HepG2 (cell line): ENCODE data around the gene SLC22A23. TPM values are rescaled to one million over a fixed set of nuclear protein-coding genes. Genes with fewer than 3 reads are reported as not detected.

Experiments used
- ATAC-seq: fragments of 200-7000 bp; cut with Tn5 transposase; 3 replicates; pipeline ENCODE4 v1.9.1; 2020; ENCODE audit warnings: mild to moderate bottlenecking, moderate library complexity
- BruUV-seq: library from RNA; stranded (reverse); fragments of 400-500 nt; replicated peaks from 2 replicates; lab custom pipeline; 2021; lab: Mats Ljungman, UMichigan
- CTCF ChIA-PET: fragments of 300-600 bp; formaldehyde crosslinking; extraction: SDS; loops from one replicate; lab custom pipeline; 2021; ENCODE audit warnings: low total read pairs, inconsistent platforms, low intra/inter-chr PET ratio; lab: Yijun Ruan, JAX
- POLR2A ChIA-PET: fragments of 350-600 bp; sonication (Branson Sonifier 250); formaldehyde crosslinking; loops from one replicate; lab custom pipeline; 2020; ENCODE audit warnings: antibody characterized with exemption, inconsistent platforms; lab: Yijun Ruan, JAX
- DNase-seq: peaks from one replicate; pipeline ENCODE4 v3.0.0-alpha.2; 2015; ENCODE audit warnings: low spot score
- FAIRE-seq: peaks from 3 replicates; lab custom pipeline; 2011; peaks lifted over from hg19 to GRCh38; lab: Jason Lieb, UNC
- H2AFZ ChIP-seq: one replicate; pipeline ENCODE4 v1.6.1; 2011; ENCODE audit warnings: low read length, inconsistent platforms
- H3K27ac ChIP-seq: fragments of 300-600 bp; 3 replicates; pipeline ENCODE4 v1.8.0; 2011; ENCODE audit warnings: mixed run types, mild to moderate bottlenecking, mixed read lengths, low read length, inconsistent platforms; ENCODE audit not compliant: insufficient read depth; ENCODE audit errors: extremely low read length
- H3K27me3 ChIP-seq, 2 experiments: fragments of 200-600 bp in 1 of 2; 2 replicates in 1 of 2; 3 replicates in 1 of 2; pipeline versions ENCODE4 v1.6.0 to v1.8.0; 2011; ENCODE audit warnings: low read length in 2 of 2, mild to moderate bottlenecking in 2 of 2, moderate library complexity in 2 of 2, inconsistent platforms in 1 of 2; ENCODE audit not compliant: insufficient read depth in 2 of 2, control insufficient read depth in 1 of 2
- H3K36me3 ChIP-seq, 2 experiments: fragments of 200-600 bp in 1 of 2; replicated peaks in 1 of 2; 2 replicates in 1 of 2; 3 replicates in 1 of 2; pipeline versions ENCODE4 v1.5.1 to v1.8.0; 2011; ENCODE audit warnings: low read length in 2 of 2, inconsistent platforms in 1 of 2; ENCODE audit not compliant: insufficient read depth in 2 of 2, control insufficient read depth in 1 of 2
- H3K4me1 ChIP-seq: 2 replicates; pipeline ENCODE4 v1.5.1; 2012; ENCODE audit warnings: low read length, inconsistent platforms; ENCODE audit not compliant: insufficient read depth
- H3K4me2 ChIP-seq: 2 replicates; pipeline ENCODE4 v1.6.0; 2011; ENCODE audit warnings: low read depth, low read length, inconsistent platforms
- H3K4me3 ChIP-seq, 3 experiments: fragments of 200-600 bp in 1 of 3; sonication (generic), shearing (Covaris generic) in 1 of 3; replicated peaks in 1 of 3; 2 replicates each; pipeline ENCODE4 v1.5.1; 2011 to 2016; ENCODE audit warnings: low read length in 3 of 3, inconsistent platforms in 2 of 3, low read depth in 2 of 3, mild to moderate bottlenecking in 2 of 3, control low read depth in 1 of 3, mixed read lengths in 1 of 3; ENCODE audit not compliant: insufficient read depth in 1 of 3
- H3K79me2 ChIP-seq: one replicate; pipeline ENCODE4 v1.6.1; 2011; ENCODE audit warnings: low read length, inconsistent platforms; ENCODE audit not compliant: insufficient read depth
- H3K9ac ChIP-seq: 2 replicates; pipeline ENCODE4 v1.6.0; 2011; ENCODE audit warnings: mild to moderate bottlenecking, low read depth, low read length, inconsistent platforms; ENCODE audit not compliant: insufficient read depth
- H3K9me3 ChIP-seq: 2 replicates; pipeline ENCODE4 v1.5.1; 2012; ENCODE audit warnings: mild to moderate bottlenecking, low read length
- H4K20me1 ChIP-seq: 2 replicates; pipeline ENCODE4 v1.6.0; 2011; ENCODE audit warnings: inconsistent platforms, mild to moderate bottlenecking, low read length, moderate library complexity; ENCODE audit not compliant: insufficient read depth
- ATAD3A ChIP-seq: sonication (generic); formaldehyde crosslinking; IDR thresholded peaks from 2 replicates; pipeline ENCODE4 v1.4.0; 2020; ENCODE audit warnings: missing genetic modification reagents
- FOXK2 ChIP-seq: fragments of 450-650 bp; IDR thresholded peaks from 2 replicates; pipeline ENCODE4 v1.6.1; 2016
- GABPB1 ChIP-seq: IDR thresholded peaks from 2 replicates; pipeline ENCODE4 v1.6.1; 2016; ENCODE audit warnings: mild to moderate bottlenecking, missing genetic modification reagents, moderate library complexity, missing compliant biosample characterization
- GRHL1 ChIP-seq: sonication (generic); formaldehyde crosslinking; conservative IDR thresholded peaks from 2 replicates; pipeline ENCODE4 v1.8.0; 2022; ENCODE audit warnings: missing genetic modification reagents
- HOXA9 ChIP-seq: sonication (generic); formaldehyde crosslinking; IDR thresholded peaks from 2 replicates; pipeline ENCODE4 v1.8.1; 2022; ENCODE audit warnings: missing genetic modification reagents, mild to moderate bottlenecking, moderate library complexity, borderline replicate concordance
- IRF2 ChIP-seq: IDR thresholded peaks from 2 replicates; pipeline ENCODE4 v1.6.1; 2018; ENCODE audit warnings: missing genetic modification reagents, missing compliant biosample characterization
- NFE2L1 ChIP-seq: sonication (generic); formaldehyde crosslinking; IDR thresholded peaks from 2 replicates; pipeline ENCODE4 v1.4.0; 2020; ENCODE audit warnings: missing genetic modification reagents, mild to moderate bottlenecking, borderline replicate concordance
- NR1H2 ChIP-seq: sonication (generic); formaldehyde crosslinking; IDR thresholded peaks from 2 replicates; pipeline ENCODE4 v1.8.1; 2022; ENCODE audit warnings: low read depth, missing genetic modification reagents, borderline replicate concordance
- SSRP1 ChIP-seq: IDR thresholded peaks from 2 replicates; pipeline ENCODE4 v1.6.1; 2016; ENCODE audit warnings: control low read depth
- TBP ChIP-seq: sonication (generic); formaldehyde crosslinking; IDR thresholded peaks from 2 replicates; pipeline ENCODE4 v1.5.0; 2020; ENCODE audit warnings: missing genetic modification reagents
- ZBTB46 ChIP-seq: sonication (generic); formaldehyde crosslinking; IDR thresholded peaks from 2 replicates; pipeline ENCODE4 v1.4.0; 2020; ENCODE audit warnings: mild to moderate bottlenecking, missing genetic modification reagents, borderline replicate concordance
- ZNF180 ChIP-seq: sonication (generic); formaldehyde crosslinking; IDR thresholded peaks from 2 replicates; pipeline ENCODE4 v1.4.0; 2020; ENCODE audit warnings: low read depth, missing genetic modification reagents, borderline replicate concordance
- ZNF24 ChIP-seq: fragments of 450-650 bp; IDR thresholded peaks from 2 replicates; pipeline ENCODE4 v1.6.1; 2017; ENCODE audit warnings: antibody characterized with exemption, mild to moderate bottlenecking
- ZNF451 ChIP-seq: sonication (generic); formaldehyde crosslinking; IDR thresholded peaks from 2 replicates; pipeline ENCODE4 v1.5.0; 2020; ENCODE audit warnings: mild to moderate bottlenecking, missing genetic modification reagents
- ZNF468 ChIP-seq: sonication (generic); formaldehyde crosslinking; IDR thresholded peaks from 2 replicates; pipeline ENCODE4 v1.8.0; 2022; ENCODE audit warnings: mild to moderate bottlenecking, moderate library complexity, missing genetic modification reagents
- ZNF567 ChIP-seq: sonication (generic); formaldehyde crosslinking; IDR thresholded peaks from 2 replicates; pipeline ENCODE4 v1.8.1; 2023; ENCODE audit warnings: mild to moderate bottlenecking, missing genetic modification reagents, borderline replicate concordance
- ZSCAN25 ChIP-seq: sonication (generic); formaldehyde crosslinking; IDR thresholded peaks from 2 replicates; pipeline ENCODE4 v1.8.0; 2022; ENCODE audit warnings: mild to moderate bottlenecking, missing genetic modification reagents
- WGBS: methylation state at CpG from one replicate; pipeline ENCODE4 v1.1.6; 2017; ENCODE audit warnings: low lambda C conversion rate; 5-methylcytosine and 5-hydroxymethylcytosine counted together
- in situ Hi-C: cut with HindIII; loops from 2 replicates; pipeline ENCODE4 v1.10.0; 2017; ENCODE audit warnings: low pct_unique_long_range_greater_than_20kb; ENCODE audit not compliant: extremely low pct_ligation_motif_present
- intact Hi-C: fragments of 100-400 bp; cut with micrococcal nuclease; formaldehyde crosslinking; loops from one replicate; pipeline ENCODE4 v1.10.0; 2022; ENCODE audit not compliant: unreplicated experiment
- polyA plus RNA-seq, 8 experiments: library from polyadenylated mRNA; depleted of rRNA in 3 of 8; stranded (reverse) in 7 of 8; unstranded in 1 of 8; fragments of >200 nt; fragmentation: Illumina TruSeq in 4 of 8; extraction: Trizol in 4 of 8; gene quantifications; 2 replicates each; pipeline versions ENCODE4 v1.2.1 to v1.2.3, GENCODE V29; 2011 to 2016; ENCODE audit warnings: low read depth in 4 of 8, missing spikeins in 1 of 8, mixed read lengths in 1 of 8; ENCODE audit not compliant: insufficient read depth in 1 of 8
- total RNA-seq, 5 experiments: library from RNA; depleted of rRNA; stranded (reverse); fragments of >200 nt; fragmentation: Illumina TruSeq; extraction: Trizol; gene quantifications; 2 replicates each; pipeline ENCODE4 v1.2.3, GENCODE V29; 2016; ENCODE audit warnings: low read depth in 1 of 5
- TF ChIP-seq, protein P1 (sequence below): sonication (generic); formaldehyde crosslinking; IDR thresholded peaks from 2 replicates; pipeline ENCODE4 v1.5.0; 2020; ENCODE audit warnings: missing genetic modification reagents
- TF ChIP-seq, protein P2 (sequence below): sonication (generic); formaldehyde crosslinking; IDR thresholded peaks from 2 replicates; pipeline ENCODE4 v1.4.0; 2020; ENCODE audit warnings: mild to moderate bottlenecking, missing genetic modification reagents
- TF ChIP-seq, protein P3 (sequence below): conservative IDR thresholded peaks from 2 replicates; pipeline ENCODE4 v1.6.1; 2018; ENCODE audit warnings: missing genetic modification reagents

Gene SLC22A23
- total and polyA plus RNA-seq, 2 of the 13 experiments (the other 11 are each of a cell fraction or from before 2014, with no cell fraction given): 11.8 to 17.5 TPM

DNA sequence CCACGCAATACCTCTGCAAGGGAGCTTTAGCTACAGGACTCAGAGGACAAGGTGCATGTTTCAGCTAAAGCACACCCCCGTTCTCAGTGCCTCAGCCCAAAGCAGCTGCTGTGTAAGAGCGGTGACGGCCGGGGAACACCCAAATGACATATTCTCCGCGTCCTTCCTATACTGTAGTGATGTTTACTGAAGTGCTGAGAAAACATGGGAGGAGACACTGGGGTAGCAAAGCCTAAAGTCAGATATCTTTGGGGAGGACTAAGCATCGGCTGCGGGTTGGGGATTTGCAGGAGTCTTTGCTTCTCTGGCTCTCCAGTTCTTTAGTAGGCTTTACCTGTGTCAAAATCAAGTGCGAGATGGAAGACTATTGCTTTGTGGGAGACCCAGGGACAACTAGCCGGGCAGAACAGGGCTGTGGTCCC lies 1.7 kb downstream of the SLC22A23 start:
- Histone ChIP-seq H3K9me3 (no peaks in the 10 kb centered on the region), H3K9ac (peak overlapping the region; percentile 78), H3K27ac (peak overlapping the region; percentile 52), H3K4me3 (peak overlapping the region; percentile 77 to 91 (median 85)), H3K27me3 (no peaks in the 10 kb centered on the region; a peak in 1 of 5 replicates), H2AFZ (no peak overlapping the region), H4K20me1 (peaks cover 44% of the 10 kb centered on the region), H3K4me1 (peaks cover 63% of the 10 kb centered on the region), H3K79me2 (peaks cover 58% of the 10 kb centered on the region), H3K36me3 (peaks cover 5 to 9% of the 10 kb centered on the region in 2 experiments; a peak in 3 of 5 replicates), H3K4me2 (peak overlapping the region; percentile 92)
- ChIA-PET POLR2A (interaction anchor here (0.9 to 4.3 kb wide), 7 partner anchors 11 to 124 kb away, joined by 3 to 33 read pairs (median 7); no protein-coding TSS in a partner anchor), CTCF (interaction anchor here (1.0 kb wide), 1 partner anchor 43 kb away, joined by 3 read pairs; no protein-coding TSS in a partner anchor)
- WGBS: 0% methylated on average over 9 of the region's 11 CpGs
- ATAC-seq: peak; percentile 40
- no TSS peak for BruUV-seq
- peak; percentile 45 for DNase-seq
- intact Hi-C loops (loop anchor here (2.0 to 5.0 kb wide), 5 partner anchors 16 to 277 kb away; no protein-coding TSS in a partner anchor), in situ Hi-C loops (loop anchor here (5.0 to 10.0 kb wide), 2 partner anchors 98 to 280 kb away; no protein-coding TSS in a partner anchor)
- peak; percentile 36 for FAIRE-seq
- no peak for TF ChIP-seq GABPB1
- no peak for TF ChIP-seq IRF2 (CRISPR knock-in tag)
- TF ChIP-seq GRHL1: no peak
- TF ChIP-seq ZNF468 (CRISPR knock-in tag): no peak
- no peak for TF ChIP-seq ZNF24
- no peak for TF ChIP-seq HOXA9
- TF ChIP-seq, protein P1, sequence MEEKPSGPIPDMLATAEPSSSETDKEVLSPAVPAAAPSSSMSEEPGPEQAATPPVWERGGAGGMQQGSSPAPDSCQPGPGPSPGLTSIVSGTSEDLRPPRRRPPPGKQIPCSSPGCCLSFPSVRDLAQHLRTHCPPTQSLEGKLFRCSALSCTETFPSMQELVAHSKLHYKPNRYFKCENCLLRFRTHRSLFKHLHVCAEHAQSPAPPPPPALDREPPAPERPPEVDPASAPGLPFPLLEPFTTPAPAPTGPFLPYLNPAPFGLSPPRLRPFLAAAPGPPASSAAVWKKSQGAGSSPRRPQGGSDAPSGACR (CRISPR knock-in tag): no peak
- TF ChIP-seq, protein P2, sequence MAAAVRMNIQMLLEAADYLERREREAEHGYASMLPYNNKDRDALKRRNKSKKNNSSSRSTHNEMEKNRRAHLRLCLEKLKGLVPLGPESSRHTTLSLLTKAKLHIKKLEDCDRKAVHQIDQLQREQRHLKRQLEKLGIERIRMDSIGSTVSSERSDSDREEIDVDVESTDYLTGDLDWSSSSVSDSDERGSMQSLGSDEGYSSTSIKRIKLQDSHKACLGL (CRISPR knock-in tag): no peak
- no peak for TF ChIP-seq ZBTB46 (CRISPR knock-in tag)
- TF ChIP-seq ZNF567: no peak
- no peak for TF ChIP-seq ZNF180 (CRISPR knock-in tag)
- no peak; the same call in 1 of the 2 replicates for TF ChIP-seq SSRP1 (CRISPR knock-in tag)
- no peak for TF ChIP-seq NFE2L1 (CRISPR knock-in tag)
- TF ChIP-seq TBP (CRISPR knock-in tag): no peak
- TF ChIP-seq ZNF451: no peak
- no peak for TF ChIP-seq NR1H2
- no peak for TF ChIP-seq ATAD3A (CRISPR knock-in tag)
- TF ChIP-seq FOXK2: no peak
- no peak for TF ChIP-seq ZSCAN25 (CRISPR knock-in tag)
- TF ChIP-seq, protein P3, sequence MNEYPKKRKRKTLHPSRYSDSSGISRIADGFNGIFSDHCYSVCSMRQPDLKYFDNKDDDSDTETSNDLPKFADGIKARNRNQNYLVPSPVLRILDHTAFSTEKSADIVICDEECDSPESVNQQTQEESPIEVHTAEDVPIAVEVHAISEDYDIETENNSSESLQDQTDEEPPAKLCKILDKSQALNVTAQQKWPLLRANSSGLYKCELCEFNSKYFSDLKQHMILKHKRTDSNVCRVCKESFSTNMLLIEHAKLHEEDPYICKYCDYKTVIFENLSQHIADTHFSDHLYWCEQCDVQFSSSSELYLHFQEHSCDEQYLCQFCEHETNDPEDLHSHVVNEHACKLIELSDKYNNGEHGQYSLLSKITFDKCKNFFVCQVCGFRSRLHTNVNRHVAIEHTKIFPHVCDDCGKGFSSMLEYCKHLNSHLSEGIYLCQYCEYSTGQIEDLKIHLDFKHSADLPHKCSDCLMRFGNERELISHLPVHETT (CRISPR knock-in tag): no peak
